GM19238 (cell line): ENCODE data around the gene MAST4.

Experiments
- DNase-seq: peaks from one replicate; pipeline ENCODE4 v3.0.0; 2011; ENCODE audit warnings: low spot score; ENCODE audit not compliant: insufficient read length

The MAST4 gene

GRCh38 chr5:66603881-66604280, 7.7 kb downstream of the MAST4 start:
- no peak for DNase-seq

DNA sequence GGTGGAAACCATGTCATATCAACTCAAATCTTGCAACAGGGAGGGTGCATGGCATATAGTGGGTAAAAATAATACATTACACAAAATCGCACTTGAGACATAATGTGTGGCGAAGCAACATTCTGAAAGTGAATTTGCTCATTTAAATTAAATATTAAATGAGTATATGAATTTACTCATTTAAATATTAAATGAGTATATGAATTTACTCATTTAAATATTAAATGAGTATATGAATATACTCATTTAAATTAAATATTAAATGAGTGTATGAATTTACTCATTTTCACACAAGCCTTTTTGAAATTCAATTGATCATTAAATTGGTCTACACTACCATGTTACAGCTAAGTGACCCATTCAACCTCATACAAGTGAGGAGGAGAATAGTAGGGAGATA, 10.5 kb downstream of the MAST4 start:
- DNase-seq, result no peak

DNA sequence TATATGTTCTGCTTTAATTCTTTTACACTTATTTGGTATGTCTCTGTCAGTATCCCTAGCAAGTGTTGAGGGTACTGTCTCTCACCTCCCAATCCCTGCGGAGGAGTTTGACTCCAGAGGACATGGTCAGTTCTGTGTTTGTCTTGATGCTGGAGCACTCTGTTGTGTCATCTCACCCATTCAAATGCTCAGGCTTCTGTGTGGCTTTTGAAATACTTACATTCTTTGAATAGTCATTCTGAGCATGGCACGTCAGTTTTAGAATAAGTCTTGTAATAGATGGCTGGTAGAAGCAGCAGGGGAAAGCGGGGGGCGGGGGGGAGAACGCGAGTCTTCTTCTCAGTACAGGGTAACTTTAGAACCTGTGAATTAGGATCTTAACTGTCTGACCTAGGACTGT, 12.3 kb downstream of the MAST4 start:
- no peak for DNase-seq

DNA sequence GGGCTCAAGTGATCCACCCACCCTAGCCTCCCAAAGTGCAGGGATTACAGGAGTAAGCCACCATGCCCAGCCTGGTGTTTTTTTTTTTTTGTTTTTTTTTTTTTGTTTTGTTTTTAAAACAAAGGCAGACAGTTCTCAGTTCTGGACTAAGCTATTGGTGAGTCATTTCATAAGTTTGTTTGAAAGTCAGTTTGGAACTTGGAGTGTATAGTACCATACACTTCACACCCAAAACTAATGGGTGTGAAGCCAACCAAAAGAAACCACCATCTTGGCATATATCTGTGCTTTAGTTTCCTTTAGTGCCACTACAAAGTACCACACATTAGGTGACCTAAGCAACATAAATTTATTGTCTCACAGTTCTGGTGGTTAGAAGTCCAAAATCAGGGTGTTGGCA, 13.4 kb downstream of the MAST4 start:
- DNase-seq, result no peak

DNA sequence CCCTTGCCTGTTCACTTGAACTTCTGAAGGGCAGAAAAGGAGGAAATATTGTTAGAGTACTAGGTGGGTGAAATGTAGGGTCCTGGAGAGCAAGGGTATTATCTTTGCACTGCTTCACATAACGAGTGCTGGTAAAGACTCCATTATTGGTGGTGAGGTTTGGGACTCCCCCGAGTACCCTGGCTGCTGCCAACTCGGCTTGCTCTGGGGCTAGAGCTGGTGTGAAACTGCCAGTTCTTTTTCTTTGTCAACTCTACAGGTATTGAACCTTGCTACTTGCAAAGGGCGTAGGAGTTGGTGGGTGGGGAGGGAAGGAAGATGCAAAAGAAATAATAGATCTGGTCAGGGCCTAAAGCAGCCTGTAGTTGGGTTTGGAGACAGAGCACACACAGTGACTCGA, 16.0 kb downstream of the MAST4 start:
- no peak for DNase-seq

- DNase-seq, result no peak
Observed at GRCh38 chr5:66615136-66615535, 18.9 kb downstream of the MAST4 start.

- no peak for DNase-seq
Observed at GRCh38 chr5:66615894-66616293, 19.7 kb downstream of the MAST4 start.

- no peak for DNase-seq
Observed at GRCh38 chr5:66616520-66617225, 20.5 kb downstream of the MAST4 start.

DNA sequence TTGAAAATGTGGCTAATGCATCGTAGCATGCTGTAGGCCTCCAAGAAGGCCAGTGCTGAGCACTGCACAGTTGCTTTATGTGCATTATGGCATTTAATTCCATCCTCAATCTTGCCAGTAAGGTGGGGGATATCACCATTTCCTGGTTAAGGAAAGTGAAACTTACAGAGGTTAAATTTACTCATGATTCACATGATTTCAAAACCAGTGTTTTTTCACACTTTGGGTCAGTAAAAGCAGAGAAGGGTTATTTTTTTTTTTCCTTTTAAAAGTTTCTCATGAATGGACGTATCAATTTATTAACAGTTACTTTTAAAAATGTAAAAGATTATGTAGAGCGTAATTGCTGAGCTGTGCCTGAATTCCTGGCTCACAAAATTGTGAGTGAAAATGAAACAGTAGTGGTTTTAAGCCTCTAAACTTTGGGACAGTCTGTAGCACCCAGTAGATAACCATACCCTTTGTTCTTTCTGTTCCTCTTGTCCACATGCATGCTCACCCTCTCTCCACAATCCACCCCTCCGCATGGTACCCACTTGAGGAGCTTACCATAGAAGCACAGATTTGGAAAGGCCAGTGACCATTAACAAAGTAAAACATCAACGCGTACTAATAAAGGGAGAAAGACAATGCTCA, 21.2 kb downstream of the MAST4 start:
- DNase-seq, result no peak

- DNase-seq, result no peak
Observed at GRCh38 chr5:66617991-66618768, 22.0 kb downstream of the MAST4 start.

DNA sequence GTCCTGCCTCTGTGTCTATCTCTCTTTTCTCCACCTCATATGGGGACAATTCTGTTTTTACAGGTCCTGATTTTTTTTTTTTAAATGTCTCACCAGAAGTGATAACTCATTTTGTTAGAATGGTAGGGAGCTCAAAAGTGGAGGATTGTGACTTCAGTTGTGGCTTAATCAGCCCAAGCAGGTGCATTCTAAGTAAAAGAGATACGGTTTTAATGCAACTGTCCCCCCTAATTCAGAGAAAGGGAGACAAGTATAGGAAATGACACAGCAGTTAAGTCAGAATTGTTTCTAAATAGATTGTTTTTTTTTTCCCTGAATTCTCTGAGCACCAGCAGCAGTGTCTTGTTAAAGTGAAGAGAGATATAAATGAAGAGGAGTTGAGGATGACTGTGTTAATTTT, 24.5 kb downstream of the MAST4 start:
- DNase-seq, result no peak

DNA sequence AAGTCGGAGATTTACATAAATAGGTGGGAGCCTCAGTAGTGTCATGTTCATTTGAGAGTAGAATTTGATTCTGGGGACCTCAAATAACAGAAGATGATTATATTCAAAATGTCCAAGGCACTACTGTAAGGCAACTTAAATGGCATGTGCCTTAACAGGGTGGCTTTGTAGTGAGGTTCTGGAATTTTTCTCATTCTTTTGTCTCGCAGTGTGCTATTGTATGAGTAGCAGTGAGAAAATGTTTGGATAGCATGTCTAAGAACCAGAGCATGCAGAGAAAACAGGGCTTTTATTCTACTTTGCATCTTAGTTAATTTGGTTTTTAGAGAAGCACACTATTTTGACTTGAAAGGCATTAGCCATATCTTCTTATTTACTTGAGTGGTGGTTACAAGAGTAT, 25.0 kb downstream of the MAST4 start:
- no peak for DNase-seq

GRCh38 chr5:66621736-66622135, 25.5 kb downstream of the MAST4 start:
- DNase-seq, result no peak

DNA sequence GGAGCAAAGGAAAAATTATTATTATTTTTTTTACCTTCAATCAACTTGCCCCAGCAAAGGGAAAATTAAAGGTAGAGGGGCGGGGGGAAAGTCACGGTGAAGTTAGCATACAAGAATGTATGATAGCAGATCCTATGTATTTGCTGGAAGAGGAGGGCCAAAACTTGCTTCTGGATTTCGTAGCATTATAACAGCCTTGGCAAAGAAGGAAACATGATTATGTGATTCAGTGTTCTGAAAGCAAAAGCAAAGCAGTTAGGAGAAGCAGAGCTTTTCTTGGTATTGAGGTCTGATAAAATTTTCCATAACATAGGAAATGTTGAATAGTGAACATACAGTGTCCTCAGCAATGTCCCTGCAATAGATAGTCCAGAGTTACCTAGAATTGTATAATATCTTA, 32.4 kb downstream of the MAST4 start:
- DNase-seq, result no peak

DNA sequence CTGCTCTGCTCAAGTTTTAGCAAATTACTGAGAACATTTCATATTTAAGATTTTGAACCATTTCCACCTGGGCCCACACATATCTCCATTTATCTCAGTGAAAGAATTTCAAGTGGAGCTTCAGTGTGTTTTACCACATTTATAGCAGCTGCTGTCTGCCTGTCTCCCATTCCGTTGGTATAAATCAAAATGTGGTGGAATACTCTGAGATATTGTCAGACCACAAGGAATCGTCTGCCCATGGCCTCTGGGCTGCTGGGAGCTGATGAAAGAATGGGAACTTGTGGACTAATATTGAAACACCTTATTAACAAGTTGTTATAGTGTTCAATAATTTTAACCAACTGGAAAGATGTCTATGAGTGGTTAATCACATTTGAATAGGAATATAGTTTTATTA, 33.3 kb downstream of the MAST4 start:
- DNase-seq, result no peak

DNA sequence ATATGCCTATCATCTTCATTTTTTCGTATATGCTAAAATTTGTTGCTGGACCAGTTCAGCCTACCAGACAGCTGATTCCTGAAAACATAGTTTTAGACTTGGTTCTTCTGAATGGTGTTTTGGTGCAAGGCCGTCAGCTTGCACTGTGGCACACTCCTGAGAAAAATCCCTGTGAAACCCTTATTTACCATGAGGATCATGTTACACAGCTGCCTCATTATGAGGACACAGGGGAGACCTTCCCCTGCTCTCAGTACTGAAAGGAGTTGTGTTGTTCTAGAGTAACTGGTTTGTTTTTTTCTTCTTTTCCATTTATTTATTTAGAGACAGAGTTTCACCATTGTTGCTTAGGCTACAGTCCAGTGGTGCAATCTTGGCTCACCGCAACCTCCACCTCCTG, 37.6 kb downstream of the MAST4 start:
- no peak for DNase-seq

DNA sequence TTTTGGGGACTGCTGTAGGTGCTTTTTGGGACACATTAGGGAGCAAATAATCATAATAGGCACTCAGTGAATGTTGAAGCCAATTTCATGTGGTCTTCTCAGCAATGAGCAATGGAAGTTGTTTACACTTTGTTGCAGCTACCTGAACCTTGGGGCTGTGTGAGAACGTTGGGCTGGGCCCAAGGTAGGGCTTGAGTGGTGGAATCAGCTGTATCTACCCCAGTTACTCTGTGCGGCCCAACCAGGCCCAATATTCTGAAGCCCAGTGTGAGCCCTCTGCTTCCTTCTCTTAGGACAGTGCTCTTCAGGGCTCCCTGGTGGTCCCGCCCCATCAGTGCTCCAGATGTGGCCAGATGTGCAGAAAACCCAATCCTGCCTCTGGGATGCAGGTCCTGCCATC, 38.4 kb downstream of the MAST4 start:
- no peak for DNase-seq

GRCh38 chr5:66637994-66638393, 41.8 kb downstream of the MAST4 start:
- DNase-seq, result no peak

DNA sequence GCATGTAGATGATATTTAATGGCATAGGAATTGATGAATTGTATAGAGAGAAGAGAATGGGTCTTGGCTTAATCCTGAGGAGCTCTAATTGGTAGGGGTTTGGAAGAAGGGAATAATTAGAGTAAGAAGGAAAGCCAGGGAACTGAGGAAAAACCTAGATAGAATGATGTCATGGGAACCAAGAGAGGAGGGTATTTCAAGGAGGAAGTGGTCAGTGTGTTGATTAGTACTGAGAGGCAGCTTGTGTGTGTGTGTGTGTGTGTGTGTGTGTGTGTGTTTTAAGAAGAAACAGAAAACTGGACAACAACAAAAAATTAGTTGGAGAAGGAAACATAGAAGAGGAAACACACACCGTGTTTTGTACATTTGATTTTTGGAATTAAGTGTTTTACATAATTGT, 42.8 kb downstream of the MAST4 start:
- no peak for DNase-seq

DNA sequence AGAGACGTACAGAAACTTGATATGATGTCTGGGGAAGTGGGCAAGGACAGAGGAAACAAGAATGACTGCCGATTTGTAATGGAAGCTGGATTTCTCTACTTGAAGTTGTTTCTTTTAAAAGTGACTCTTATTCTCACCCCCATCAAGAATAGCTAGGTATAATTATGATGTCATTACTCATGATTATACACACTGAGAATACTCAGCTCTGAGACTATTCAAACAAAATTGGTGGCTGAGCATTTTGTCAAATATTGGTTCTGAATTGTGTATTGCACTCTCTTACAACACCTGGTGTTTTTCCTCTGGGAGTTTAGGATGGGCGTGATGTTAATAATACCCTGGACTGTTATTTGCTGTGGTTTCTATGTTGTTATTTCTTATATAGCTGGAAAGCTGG, 46.3 kb downstream of the MAST4 start:
- no peak for DNase-seq

DNA sequence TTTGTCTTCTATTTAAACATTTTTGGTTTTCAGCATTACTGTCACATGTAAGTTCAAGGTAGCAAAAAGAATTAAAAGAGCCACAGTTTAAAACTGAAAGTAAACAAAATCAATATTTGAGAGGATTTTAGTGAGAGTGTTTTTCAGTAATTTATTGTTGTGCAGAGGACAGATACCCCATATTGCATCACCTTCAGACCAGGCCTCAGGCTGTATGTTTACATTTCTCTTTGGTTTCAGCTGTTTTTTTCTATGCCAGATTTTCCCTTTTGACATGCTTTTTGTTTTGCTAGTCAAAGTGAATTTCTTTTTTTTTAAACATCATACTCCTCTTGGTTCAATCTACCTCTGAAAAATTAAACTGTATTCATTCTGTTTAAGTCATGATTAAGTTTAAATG, 47.2 kb downstream of the MAST4 start:
- DNase-seq, result no peak

DNA sequence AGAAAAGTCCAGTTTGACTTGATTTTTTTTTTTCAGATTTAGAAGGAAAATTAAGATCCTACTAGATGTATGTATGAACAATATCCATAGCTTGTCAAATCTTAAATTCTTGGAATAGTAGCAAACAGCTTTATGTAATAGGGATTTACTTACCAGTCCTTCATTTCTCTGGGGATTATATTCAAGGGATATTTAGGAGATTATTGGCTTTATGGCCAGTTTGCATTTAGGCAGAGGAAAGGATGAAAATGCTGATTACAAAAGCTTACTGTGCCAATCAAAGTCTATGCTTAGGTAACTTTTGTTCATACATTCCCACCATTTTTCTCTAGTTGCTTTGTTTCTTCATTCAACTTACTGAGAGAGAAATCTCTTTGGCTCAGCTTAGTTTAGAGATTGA, 47.9 kb downstream of the MAST4 start:
- DNase-seq, result no peak

DNA sequence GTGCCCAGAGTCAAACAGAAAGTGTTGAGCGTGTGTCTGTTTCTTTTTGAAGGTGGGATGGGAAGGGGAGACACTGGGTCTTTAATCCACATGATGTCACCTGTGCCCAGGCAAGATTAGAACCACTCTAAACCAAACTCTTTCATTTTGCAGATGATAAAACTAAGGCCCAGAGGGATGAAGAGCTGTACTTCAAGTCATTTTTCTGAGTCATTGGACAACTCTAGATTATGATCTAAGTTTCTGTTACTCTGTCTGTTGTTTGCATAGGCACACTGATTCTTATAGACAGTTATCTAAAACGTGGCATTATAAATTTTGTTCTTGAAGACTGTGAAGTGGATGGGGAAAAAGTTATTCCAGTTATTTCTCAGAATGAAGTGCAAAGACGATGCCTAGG, 48.8 kb downstream of the MAST4 start:
- DNase-seq, result no peak
